HL-60 (cell line): Measurements from ENCODE around the gene PRKD2.
A peak's percentile ranks its signal among the peaks of the same experiment; 100 is the strongest.

ENCODE experiments used
- DNase-seq, 2 experiments: peaks; one replicate each; pipeline ENCODE4 v3.0.0-alpha.2; 2010 to 2020; ENCODE audit warnings: low read depth in 1 of 2, low spot score in 1 of 2
- H3K27ac ChIP-seq: fragments of 250-450 bp; sonication (Bioruptor Pico); replicated peaks from 2 replicates; pipeline ENCODE4 v1.5.1; 2020; ENCODE audit warnings: mild to moderate bottlenecking, moderate library complexity
- H3K27me3 ChIP-seq: fragments of 250-450 bp; sonication (Bioruptor Pico); 2 replicates; pipeline ENCODE4 v1.5.1; 2021; ENCODE audit warnings: mild to moderate bottlenecking, moderate library complexity; ENCODE audit not compliant: insufficient read depth, poor library complexity, severe bottlenecking
- H3K4me3 ChIP-seq: replicated peaks from 2 replicates; pipeline ENCODE4 v1.5.1; 2011; ENCODE audit warnings: mild to moderate bottlenecking, control low read depth, low read length; ENCODE audit not compliant: insufficient read depth
- GABPA ChIP-seq: IDR thresholded peaks from 2 replicates; pipeline ENCODE4 v1.6.1; 2012; ENCODE audit warnings: low read depth
- POLR2AphosphoS5 ChIP-seq: IDR thresholded peaks from 2 replicates; pipeline ENCODE4 v1.6.1; 2012; ENCODE audit warnings: low read depth
- SPI1 ChIP-seq: IDR thresholded peaks from 2 replicates; pipeline ENCODE4 v1.6.1; 2012; ENCODE audit warnings: low read depth, mild to moderate bottlenecking, borderline replicate concordance
- TF ChIP-seq, protein P1 (sequence below): IDR thresholded peaks from one replicate; pipeline ENCODE4 v1.5.1; 2011; ENCODE audit warnings: low read length, control low read depth, inconsistent platforms; ENCODE audit not compliant: insufficient read depth
- TF ChIP-seq, protein P2 (sequence below): IDR thresholded peaks from 2 replicates; pipeline ENCODE4 v1.6.1; 2012; ENCODE audit warnings: low read depth; ENCODE audit not compliant: insufficient replicate concordance

Gene PRKD2

DNA sequence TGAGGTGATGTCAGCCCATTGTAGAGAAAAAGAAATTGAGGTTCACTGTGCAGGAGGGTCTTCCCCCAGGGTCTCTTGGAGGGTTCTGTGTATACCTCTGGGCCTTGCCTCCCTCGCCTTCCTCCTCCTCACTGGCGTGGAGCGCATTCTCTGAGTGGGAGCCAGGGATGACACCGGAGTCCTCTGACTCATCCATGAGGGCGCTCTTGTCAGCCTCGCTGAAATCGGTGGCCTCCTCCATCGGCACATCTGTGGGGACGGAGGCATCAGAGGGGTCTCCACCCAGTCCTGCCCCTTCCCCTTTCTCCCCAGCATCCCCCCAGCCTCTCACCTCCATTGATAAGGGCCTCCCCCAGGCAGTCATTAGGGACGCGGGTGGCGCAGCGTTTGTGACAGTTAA lies 16.2 kb downstream of the PRKD2 start:
- no peak overlapping the region for H3K27ac ChIP-seq
- H3K4me3 ChIP-seq, result no peak overlapping the region
- DNase-seq, result no peak
- H3K27me3 ChIP-seq, result no peaks in the 10 kb centered on the region
- TF ChIP-seq SPI1, result no peak
- TF ChIP-seq POLR2AphosphoS5, result no peak
- TF ChIP-seq GABPA, result no peak
- TF ChIP-seq, protein P1, sequence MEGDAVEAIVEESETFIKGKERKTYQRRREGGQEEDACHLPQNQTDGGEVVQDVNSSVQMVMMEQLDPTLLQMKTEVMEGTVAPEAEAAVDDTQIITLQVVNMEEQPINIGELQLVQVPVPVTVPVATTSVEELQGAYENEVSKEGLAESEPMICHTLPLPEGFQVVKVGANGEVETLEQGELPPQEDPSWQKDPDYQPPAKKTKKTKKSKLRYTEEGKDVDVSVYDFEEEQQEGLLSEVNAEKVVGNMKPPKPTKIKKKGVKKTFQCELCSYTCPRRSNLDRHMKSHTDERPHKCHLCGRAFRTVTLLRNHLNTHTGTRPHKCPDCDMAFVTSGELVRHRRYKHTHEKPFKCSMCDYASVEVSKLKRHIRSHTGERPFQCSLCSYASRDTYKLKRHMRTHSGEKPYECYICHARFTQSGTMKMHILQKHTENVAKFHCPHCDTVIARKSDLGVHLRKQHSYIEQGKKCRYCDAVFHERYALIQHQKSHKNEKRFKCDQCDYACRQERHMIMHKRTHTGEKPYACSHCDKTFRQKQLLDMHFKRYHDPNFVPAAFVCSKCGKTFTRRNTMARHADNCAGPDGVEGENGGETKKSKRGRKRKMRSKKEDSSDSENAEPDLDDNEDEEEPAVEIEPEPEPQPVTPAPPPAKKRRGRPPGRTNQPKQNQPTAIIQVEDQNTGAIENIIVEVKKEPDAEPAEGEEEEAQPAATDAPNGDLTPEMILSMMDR, result no peak
- TF ChIP-seq, protein P2, sequence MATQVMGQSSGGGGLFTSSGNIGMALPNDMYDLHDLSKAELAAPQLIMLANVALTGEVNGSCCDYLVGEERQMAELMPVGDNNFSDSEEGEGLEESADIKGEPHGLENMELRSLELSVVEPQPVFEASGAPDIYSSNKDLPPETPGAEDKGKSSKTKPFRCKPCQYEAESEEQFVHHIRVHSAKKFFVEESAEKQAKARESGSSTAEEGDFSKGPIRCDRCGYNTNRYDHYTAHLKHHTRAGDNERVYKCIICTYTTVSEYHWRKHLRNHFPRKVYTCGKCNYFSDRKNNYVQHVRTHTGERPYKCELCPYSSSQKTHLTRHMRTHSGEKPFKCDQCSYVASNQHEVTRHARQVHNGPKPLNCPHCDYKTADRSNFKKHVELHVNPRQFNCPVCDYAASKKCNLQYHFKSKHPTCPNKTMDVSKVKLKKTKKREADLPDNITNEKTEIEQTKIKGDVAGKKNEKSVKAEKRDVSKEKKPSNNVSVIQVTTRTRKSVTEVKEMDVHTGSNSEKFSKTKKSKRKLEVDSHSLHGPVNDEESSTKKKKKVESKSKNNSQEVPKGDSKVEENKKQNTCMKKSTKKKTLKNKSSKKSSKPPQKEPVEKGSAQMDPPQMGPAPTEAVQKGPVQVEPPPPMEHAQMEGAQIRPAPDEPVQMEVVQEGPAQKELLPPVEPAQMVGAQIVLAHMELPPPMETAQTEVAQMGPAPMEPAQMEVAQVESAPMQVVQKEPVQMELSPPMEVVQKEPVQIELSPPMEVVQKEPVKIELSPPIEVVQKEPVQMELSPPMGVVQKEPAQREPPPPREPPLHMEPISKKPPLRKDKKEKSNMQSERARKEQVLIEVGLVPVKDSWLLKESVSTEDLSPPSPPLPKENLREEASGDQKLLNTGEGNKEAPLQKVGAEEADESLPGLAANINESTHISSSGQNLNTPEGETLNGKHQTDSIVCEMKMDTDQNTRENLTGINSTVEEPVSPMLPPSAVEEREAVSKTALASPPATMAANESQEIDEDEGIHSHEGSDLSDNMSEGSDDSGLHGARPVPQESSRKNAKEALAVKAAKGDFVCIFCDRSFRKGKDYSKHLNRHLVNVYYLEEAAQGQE, result no peak

DNA sequence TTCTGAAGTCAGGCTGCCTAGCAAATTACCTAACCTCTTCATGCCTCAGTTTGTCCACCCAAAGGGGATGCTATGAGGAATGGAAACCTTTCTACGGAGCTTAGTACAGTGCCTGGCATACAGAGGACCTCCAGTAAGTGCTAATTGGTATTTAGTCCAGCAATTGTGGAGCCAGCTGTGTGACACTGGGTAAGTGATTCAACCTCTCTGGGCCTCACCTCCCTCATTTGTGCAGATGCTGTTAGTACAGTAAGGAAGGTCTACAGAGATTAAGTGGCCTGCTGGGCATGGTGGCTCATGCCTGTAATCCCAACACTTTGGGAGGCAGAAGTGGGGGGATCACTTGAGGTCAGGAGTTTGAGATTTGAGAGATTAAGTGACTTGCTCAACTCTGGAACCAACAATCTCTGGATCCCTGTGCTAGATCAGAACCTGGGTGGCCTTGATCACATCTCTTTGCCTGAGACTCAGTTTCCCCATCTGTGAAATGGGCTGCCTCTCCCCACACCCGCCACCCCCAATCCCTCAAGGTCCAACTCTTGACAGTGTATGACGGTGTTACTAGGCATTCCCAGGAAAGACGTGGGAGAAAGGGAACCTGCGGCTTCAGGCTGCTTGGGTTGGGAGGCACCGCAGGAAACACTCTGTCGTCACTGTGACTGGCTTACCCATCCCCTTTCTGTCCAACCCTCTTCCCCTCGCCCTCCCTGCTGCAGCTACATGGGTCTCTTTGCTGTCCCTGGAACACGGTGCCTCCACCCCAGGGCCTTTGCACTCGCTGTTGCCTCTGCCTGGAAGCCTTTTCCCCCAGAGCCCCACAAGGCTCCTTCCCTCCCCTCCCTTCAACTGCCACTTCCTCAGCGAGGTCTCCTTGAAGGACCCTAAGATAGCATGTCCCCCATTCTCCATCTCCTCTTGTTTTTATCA lies 18.3 kb downstream of the PRKD2 start:
- no peak overlapping the region for H3K4me3 ChIP-seq
- H3K27me3 ChIP-seq, result no peaks in the 10 kb centered on the region
- no peak for TF ChIP-seq GABPA
- TF ChIP-seq, protein P1, result no peak
- TF ChIP-seq POLR2AphosphoS5, result no peak
- TF ChIP-seq, protein P2, result no peak
- no peak for TF ChIP-seq SPI1
- H3K27ac ChIP-seq, result no peak overlapping the region
- DNase-seq, result no peak

DNA sequence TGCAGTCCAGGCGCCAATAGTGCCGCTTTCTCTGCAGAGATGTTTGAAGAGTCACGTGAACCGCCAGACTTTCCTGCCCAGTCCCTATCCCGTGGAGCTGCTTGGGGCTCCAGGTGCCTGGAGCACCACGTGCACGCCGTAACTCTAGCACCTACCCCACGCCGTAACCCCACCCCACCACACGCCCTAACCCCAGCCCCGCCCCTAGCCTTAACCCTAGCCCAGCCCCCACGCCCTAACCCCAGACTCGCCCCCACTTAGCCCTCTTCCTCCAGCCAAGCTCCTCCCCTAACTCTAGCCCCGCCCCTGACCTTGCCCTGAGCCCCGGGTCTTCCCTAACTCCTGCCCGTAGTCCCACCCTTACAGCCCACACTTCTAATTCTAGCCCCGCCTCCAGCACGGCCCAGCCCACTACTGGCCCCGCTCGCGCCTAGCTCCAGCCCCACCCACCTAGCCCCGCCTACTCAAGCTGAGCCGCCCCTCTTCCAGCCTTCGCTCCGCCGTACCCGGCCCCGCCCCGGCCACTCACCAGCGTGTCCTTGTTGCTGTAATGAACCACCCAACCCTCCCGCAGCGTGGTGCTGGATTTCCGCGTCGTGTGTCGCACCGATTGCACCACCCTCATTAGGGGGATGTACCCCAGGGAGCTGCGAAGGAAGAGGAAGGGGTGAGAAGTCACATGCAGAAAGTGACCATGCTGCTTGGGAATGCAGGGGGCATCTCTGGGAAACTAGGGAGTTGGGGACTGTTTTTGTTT lies 19.5 kb downstream of the PRKD2 start:
- DNase-seq, result peak; percentile 94 to 97
- H3K4me3 ChIP-seq, result peak overlapping the region; percentile 37
- no peaks in the 10 kb centered on the region for H3K27me3 ChIP-seq
- no peak for TF ChIP-seq SPI1
- 0 out of 2 replicates have a peak, but pooled peaks have one; percentile 22 for TF ChIP-seq POLR2AphosphoS5
- TF ChIP-seq, protein P2, result no peak
- no peak for TF ChIP-seq GABPA
- TF ChIP-seq, protein P1, result no peak
- H3K27ac ChIP-seq, result no peak overlapping the region; the same call in 1 of the 2 replicates
